HL-60 (cell line): Measurements from ENCODE around the gene XCL2.

Source experiments
- POLR2AphosphoS5 ChIP-seq: IDR thresholded peaks from 2 replicates; pipeline ENCODE4 v1.6.1; 2012; ENCODE audit warnings: low read depth
- SPI1 ChIP-seq: IDR thresholded peaks from 2 replicates; pipeline ENCODE4 v1.6.1; 2012; ENCODE audit warnings: low read depth, mild to moderate bottlenecking, borderline replicate concordance
- TF ChIP-seq, protein P1 (sequence below): IDR thresholded peaks from one replicate; pipeline ENCODE4 v1.5.1; 2011; ENCODE audit warnings: low read length, control low read depth, inconsistent platforms; ENCODE audit not compliant: insufficient read depth

DNA sequence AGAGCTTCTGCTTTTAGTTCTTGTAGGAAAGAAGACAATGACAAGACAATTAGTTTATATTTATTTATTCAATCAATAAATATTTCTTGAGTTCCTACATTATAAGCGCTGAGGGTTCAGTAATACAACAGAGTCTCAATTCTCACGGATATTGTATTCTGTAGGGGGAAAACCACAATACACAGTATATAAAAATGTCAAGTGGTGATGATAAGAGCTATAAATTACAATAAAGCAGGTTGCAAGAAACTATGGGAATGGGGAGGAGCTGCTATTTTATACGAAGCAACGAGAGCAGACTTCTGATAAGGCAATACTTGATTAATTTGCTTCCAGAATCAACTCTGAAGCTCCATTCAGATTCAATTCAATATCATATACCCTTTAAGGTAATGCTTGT, 22.0 kb upstream of the XCL2 start:
- TF ChIP-seq, protein P1, sequence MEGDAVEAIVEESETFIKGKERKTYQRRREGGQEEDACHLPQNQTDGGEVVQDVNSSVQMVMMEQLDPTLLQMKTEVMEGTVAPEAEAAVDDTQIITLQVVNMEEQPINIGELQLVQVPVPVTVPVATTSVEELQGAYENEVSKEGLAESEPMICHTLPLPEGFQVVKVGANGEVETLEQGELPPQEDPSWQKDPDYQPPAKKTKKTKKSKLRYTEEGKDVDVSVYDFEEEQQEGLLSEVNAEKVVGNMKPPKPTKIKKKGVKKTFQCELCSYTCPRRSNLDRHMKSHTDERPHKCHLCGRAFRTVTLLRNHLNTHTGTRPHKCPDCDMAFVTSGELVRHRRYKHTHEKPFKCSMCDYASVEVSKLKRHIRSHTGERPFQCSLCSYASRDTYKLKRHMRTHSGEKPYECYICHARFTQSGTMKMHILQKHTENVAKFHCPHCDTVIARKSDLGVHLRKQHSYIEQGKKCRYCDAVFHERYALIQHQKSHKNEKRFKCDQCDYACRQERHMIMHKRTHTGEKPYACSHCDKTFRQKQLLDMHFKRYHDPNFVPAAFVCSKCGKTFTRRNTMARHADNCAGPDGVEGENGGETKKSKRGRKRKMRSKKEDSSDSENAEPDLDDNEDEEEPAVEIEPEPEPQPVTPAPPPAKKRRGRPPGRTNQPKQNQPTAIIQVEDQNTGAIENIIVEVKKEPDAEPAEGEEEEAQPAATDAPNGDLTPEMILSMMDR = no peak
- no peak for TF ChIP-seq SPI1
- TF ChIP-seq POLR2AphosphoS5 = no peak
